Mesothelial cell of epicardium (in vitro differentiated cells): ENCODE measurements around the gene ISYNA1. TPM values are rescaled to one million over a fixed set of nuclear protein-coding genes. Genes with fewer than 3 reads are reported as not detected.

Source experiments
- DNase-seq, 2 experiments: peaks; one replicate each; pipeline ENCODE4 v3.0.0; 2021; ENCODE audit warnings: low spot score in 2 of 2; ENCODE audit not compliant: unreplicated experiment in 2 of 2
- H3K27ac Mint-ChIP-seq: 2 replicates; pipeline ENCODE4 v1.8.0; 2021; ENCODE audit warnings: mixed read lengths
- H3K27me3 Mint-ChIP-seq: 2 replicates; pipeline ENCODE4 v1.8.0; 2021; ENCODE audit warnings: low read depth, mixed read lengths
- H3K36me3 Mint-ChIP-seq: 2 replicates; pipeline ENCODE4 v1.8.0; 2021; ENCODE audit warnings: mixed read lengths
- H3K4me1 Mint-ChIP-seq: 2 replicates; pipeline ENCODE4 v1.8.0; 2021; ENCODE audit warnings: mixed read lengths
- H3K4me3 Mint-ChIP-seq: 2 replicates; pipeline ENCODE4 v1.8.0; 2021; ENCODE audit warnings: mild to moderate bottlenecking, moderate library complexity, mixed read lengths
- H3K9me3 Mint-ChIP-seq: 2 replicates; pipeline ENCODE4 v1.8.0; 2021; ENCODE audit warnings: mixed read lengths
- microRNA-seq: library from miRNA; unstranded; fragments of <30 nt; microRNA quantifications from one replicate; pipeline ENCODE4 v1.2.0, GENCODE V29; 2021; ENCODE audit warnings: inconsistent platforms, mixed read lengths
- total RNA-seq: library from RNA; stranded (reverse); gene quantifications from 3 replicates; pipeline ENCODE4 v1.2.1, GENCODE V29; 2021
- TF ChIP-seq, protein P1 (sequence below): fragments of 200-600 bp; sonication (generic); IDR thresholded peaks from one replicate; pipeline ENCODE4 v1.5.0; 2021; ENCODE audit warnings: antibody characterized with exemption; ENCODE audit not compliant: unreplicated experiment

The ISYNA1 gene
- total RNA-seq, 1 donor from 2014 or later, result 826 TPM

DNA sequence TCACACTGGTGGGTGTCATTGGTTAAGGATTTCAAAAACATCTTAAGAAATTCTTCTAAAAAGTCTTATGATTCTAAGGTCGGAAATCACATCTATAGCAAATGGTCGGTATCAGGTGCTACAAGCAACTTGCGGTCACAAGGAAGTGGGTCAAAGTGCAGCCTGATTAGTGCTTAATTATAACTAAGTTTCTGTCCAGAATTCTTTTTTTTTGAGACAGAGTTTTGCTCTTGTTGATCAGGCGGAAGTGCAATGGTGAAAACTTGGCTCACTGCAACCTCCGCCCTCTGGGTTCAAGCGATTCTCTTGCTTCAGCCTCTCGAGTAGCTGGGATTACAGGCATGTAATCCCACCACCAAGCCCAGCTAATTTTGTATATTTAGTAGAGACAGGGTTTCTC lies 53.2 kb downstream of the ISYNA1 start:
- Mint-ChIP-seq H3K4me1 (peaks cover 23% of the 10 kb centered on the region), H3K27ac (no peak overlapping the region), H3K4me3 (no peak overlapping the region), H3K36me3 (no peaks in the 10 kb centered on the region), H3K27me3 (peaks cover 6% of the 10 kb centered on the region), H3K9me3 (no peaks in the 10 kb centered on the region)
- TF ChIP-seq, protein P1, sequence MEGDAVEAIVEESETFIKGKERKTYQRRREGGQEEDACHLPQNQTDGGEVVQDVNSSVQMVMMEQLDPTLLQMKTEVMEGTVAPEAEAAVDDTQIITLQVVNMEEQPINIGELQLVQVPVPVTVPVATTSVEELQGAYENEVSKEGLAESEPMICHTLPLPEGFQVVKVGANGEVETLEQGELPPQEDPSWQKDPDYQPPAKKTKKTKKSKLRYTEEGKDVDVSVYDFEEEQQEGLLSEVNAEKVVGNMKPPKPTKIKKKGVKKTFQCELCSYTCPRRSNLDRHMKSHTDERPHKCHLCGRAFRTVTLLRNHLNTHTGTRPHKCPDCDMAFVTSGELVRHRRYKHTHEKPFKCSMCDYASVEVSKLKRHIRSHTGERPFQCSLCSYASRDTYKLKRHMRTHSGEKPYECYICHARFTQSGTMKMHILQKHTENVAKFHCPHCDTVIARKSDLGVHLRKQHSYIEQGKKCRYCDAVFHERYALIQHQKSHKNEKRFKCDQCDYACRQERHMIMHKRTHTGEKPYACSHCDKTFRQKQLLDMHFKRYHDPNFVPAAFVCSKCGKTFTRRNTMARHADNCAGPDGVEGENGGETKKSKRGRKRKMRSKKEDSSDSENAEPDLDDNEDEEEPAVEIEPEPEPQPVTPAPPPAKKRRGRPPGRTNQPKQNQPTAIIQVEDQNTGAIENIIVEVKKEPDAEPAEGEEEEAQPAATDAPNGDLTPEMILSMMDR, result no peak
- DNase-seq, result no peak

Small RNA genes lying within 50 kb of the gene (microRNA-seq; reads per million reads assigned to microRNA genes)
- gene MIR3189, result not detected

Other genes starting within 250 kb of the ISYNA1 start
- 7.7 to 9.5 TPM (median 8.2 TPM) in 3 replicates for gene MPV17L2, start 244.9 kb downstream of the ISYNA1 start, total RNA-seq
- 5.9 to 6.7 TPM (median 6.4 TPM) in 3 replicates for gene RAB3A, start 234.1 kb downstream of the ISYNA1 start, total RNA-seq
- 0.70 to 1.4 TPM (median 0.93 TPM) in 3 replicates for gene PDE4C, start 211.7 kb downstream of the ISYNA1 start, total RNA-seq
- 14.8 to 17.1 TPM (median 16.8 TPM) in 3 replicates for gene IQCN, start 163.7 kb downstream of the ISYNA1 start, total RNA-seq
- 274 to 284 TPM (median 276 TPM) in 3 replicates for gene JUND, start 156.5 kb downstream of the ISYNA1 start, total RNA-seq
- gene LSM4, start 115.1 kb downstream of the ISYNA1 start, total RNA-seq, result 112 to 119 TPM (median 114 TPM) in 3 replicates
- 22.6 to 24.3 TPM (median 23.2 TPM) in 3 replicates for gene PGPEP1, start 97.5 kb downstream of the ISYNA1 start, total RNA-seq
- gene GDF15, start 52.0 kb downstream of the ISYNA1 start, total RNA-seq, result 3.2 to 4.7 TPM (median 3.9 TPM) in 3 replicates
- gene LRRC25, start 40.5 kb downstream of the ISYNA1 start, total RNA-seq, result 0.18 to 0.29 TPM in 2 of 3 replicates, not detected in the other
- 120 to 123 TPM (median 121 TPM) in 3 replicates for gene SSBP4, start 18.7 kb downstream of the ISYNA1 start, total RNA-seq
- 16.4 to 19.2 TPM (median 18.7 TPM) in 3 replicates for gene ELL, start 83.9 kb upstream of the ISYNA1 start, total RNA-seq
- 245 to 250 TPM (median 247 TPM) in 3 replicates for gene FKBP8, start 105.4 kb upstream of the ISYNA1 start, total RNA-seq
- 79.7 to 82.2 TPM (median 80.3 TPM) in 3 replicates for gene KXD1, start 119.7 kb upstream of the ISYNA1 start, total RNA-seq
- gene UBA52, start 133.7 kb upstream of the ISYNA1 start, total RNA-seq, result 846 to 875 TPM (median 857 TPM) in 3 replicates
- 56.5 to 58.8 TPM (median 58.3 TPM) in 3 replicates for gene REX1BD, start 150.7 kb upstream of the ISYNA1 start, total RNA-seq
- gene CRLF1, start 168.7 kb upstream of the ISYNA1 start, total RNA-seq, result 0.89 to 2.0 TPM (median 1.0 TPM) in 3 replicates
- gene TMEM59L, start 174.7 kb upstream of the ISYNA1 start, total RNA-seq, result 4.9 to 6.4 TPM (median 4.9 TPM) in 3 replicates
- gene KLHL26, start 198.9 kb upstream of the ISYNA1 start, total RNA-seq, result 12.0 to 13.2 TPM (median 12.6 TPM) in 3 replicates
- gene CRTC1, start 245.5 kb upstream of the ISYNA1 start, total RNA-seq, result 29.5 to 31.9 TPM (median 29.5 TPM) in 3 replicates